SU-DHL-6 (cell line): ENCODE results near the gene TOP2B.

ENCODE experiments used
- H2AFZ ChIP-seq: fragments of 200-600 bp; sonication (generic); 2 replicates; pipeline ENCODE4 v1.6.1; 2014; ENCODE audit warnings: low read depth, mild to moderate bottlenecking, moderate library complexity, mixed read lengths, antibody characterized with exemption, low read length; ENCODE audit not compliant: severe bottlenecking
- H3F3A ChIP-seq: fragments of 200-600 bp; shearing (Covaris generic); 2 replicates; pipeline ENCODE4 v1.6.0; 2016; ENCODE audit warnings: antibody characterized with exemption, mild to moderate bottlenecking; ENCODE audit not compliant: insufficient read depth
- H3K27ac ChIP-seq: fragments of 200-600 bp; sonication (generic); 2 replicates; pipeline ENCODE4 v1.5.1; 2016; ENCODE audit warnings: low read depth, mild to moderate bottlenecking, low read length, moderate library complexity, mixed read lengths
- H3K27me3 ChIP-seq: fragments of 200-600 bp; sonication (generic), shearing (Covaris generic); 2 replicates; pipeline ENCODE4 v1.6.0; 2014; ENCODE audit warnings: mild to moderate bottlenecking, low read length
- H3K36me3 ChIP-seq: fragments of 200-600 bp; sonication (generic); 2 replicates; pipeline ENCODE4 v1.6.1; 2014; ENCODE audit warnings: mild to moderate bottlenecking, low read length, mixed read lengths
- H3K4me2 ChIP-seq: fragments of 300-600, 200-600 bp; shearing (Covaris generic), sonication (generic); 2 replicates; pipeline ENCODE4 v1.6.0; 2014; ENCODE audit warnings: low read length, low read depth, mild to moderate bottlenecking; ENCODE audit not compliant: poor library complexity, severe bottlenecking
- H3K4me3 ChIP-seq: fragments of 200-600 bp; sonication (generic); 2 replicates; pipeline ENCODE4 v1.5.1; 2014; ENCODE audit warnings: antibody characterized with exemption, low read length, mild to moderate bottlenecking, mixed read lengths; ENCODE audit not compliant: insufficient read depth, poor library complexity, severe bottlenecking
- H3K79me2 ChIP-seq: fragments of 200-600 bp; sonication (generic); 2 replicates; pipeline ENCODE4 v1.6.1; 2014; ENCODE audit warnings: mild to moderate bottlenecking, low read length, moderate library complexity; ENCODE audit not compliant: insufficient read depth
- H3K9ac ChIP-seq: fragments of 200-600 bp; sonication (generic); 2 replicates; pipeline ENCODE4 v1.7.0; 2014; ENCODE audit warnings: mild to moderate bottlenecking, low read length
- H3K9me2 ChIP-seq: fragments of 200-600 bp; sonication (generic); replicated peaks from 2 replicates; pipeline ENCODE4 v1.6.1; 2014; ENCODE audit warnings: low read length; ENCODE audit not compliant: insufficient read depth
- H3K9me3 ChIP-seq: fragments of 200-600 bp; sonication (generic); 2 replicates; pipeline ENCODE4 v1.6.1; 2014; ENCODE audit warnings: low read length, mixed read lengths; ENCODE audit not compliant: insufficient read depth
- H4K20me1 ChIP-seq: fragments of 200-600 bp; sonication (generic); 2 replicates; pipeline ENCODE4 v1.6.1; 2014; ENCODE audit warnings: low read depth, mild to moderate bottlenecking, antibody characterized with exemption, low read length, moderate library complexity, mixed read lengths
- EZH2phosphoT487 ChIP-seq: fragments of 200-600 bp; sonication (generic), shearing (Covaris generic); conservative IDR thresholded peaks from 2 replicates; pipeline ENCODE4 v1.6.1; 2018; ENCODE audit warnings: mild to moderate bottlenecking, antibody characterized with exemption, low read length, moderate library complexity, mixed read lengths
- TF ChIP-seq, protein P1 (sequence below): fragments of 200-600 bp; sonication (generic); IDR thresholded peaks from one replicate; pipeline ENCODE4 v1.5.1; 2017; ENCODE audit warnings: antibody characterized with exemption, mild to moderate bottlenecking, low read length, moderate library complexity; ENCODE audit not compliant: insufficient read depth, poor library complexity, severe bottlenecking

TOP2B gene

DNA sequence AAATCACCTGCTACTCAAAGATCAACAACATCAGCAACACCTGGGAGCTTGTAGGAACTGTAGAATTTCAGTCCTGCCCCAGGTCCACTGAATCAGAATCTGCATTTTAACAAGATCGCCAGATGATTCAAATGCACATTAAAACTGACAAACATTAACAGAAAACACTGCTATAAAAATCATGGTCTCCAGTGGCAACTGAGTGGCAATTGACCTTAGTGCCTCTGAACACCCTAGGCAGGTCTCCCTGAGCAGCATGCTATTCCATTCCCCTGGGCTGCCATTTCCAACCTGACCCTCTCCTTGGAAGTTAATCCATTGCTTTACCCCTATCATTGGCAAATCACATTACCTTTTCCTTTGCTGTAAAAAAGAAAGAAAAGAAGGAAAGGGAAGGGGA is 23.0 kb upstream of the TOP2B start:
- TF ChIP-seq, protein P1, sequence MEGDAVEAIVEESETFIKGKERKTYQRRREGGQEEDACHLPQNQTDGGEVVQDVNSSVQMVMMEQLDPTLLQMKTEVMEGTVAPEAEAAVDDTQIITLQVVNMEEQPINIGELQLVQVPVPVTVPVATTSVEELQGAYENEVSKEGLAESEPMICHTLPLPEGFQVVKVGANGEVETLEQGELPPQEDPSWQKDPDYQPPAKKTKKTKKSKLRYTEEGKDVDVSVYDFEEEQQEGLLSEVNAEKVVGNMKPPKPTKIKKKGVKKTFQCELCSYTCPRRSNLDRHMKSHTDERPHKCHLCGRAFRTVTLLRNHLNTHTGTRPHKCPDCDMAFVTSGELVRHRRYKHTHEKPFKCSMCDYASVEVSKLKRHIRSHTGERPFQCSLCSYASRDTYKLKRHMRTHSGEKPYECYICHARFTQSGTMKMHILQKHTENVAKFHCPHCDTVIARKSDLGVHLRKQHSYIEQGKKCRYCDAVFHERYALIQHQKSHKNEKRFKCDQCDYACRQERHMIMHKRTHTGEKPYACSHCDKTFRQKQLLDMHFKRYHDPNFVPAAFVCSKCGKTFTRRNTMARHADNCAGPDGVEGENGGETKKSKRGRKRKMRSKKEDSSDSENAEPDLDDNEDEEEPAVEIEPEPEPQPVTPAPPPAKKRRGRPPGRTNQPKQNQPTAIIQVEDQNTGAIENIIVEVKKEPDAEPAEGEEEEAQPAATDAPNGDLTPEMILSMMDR = no peak
- no peak for TF ChIP-seq EZH2phosphoT487
- H3K9me3 ChIP-seq = no peaks in the 10 kb centered on the region
- H2AFZ ChIP-seq = no peak overlapping the region
- no peak overlapping the region for H3K4me3 ChIP-seq
- H4K20me1 ChIP-seq = no peaks in the 10 kb centered on the region
- no peak overlapping the region for H3K27ac ChIP-seq
- no peak overlapping the region for H3K4me2 ChIP-seq
- H3K9ac ChIP-seq = no peak overlapping the region
- H3F3A ChIP-seq = no peaks in the 10 kb centered on the region
- H3K36me3 ChIP-seq = no peaks in the 10 kb centered on the region
- no peaks in the 10 kb centered on the region for H3K27me3 ChIP-seq
- H3K79me2 ChIP-seq = no peaks in the 10 kb centered on the region
- H3K9me2 ChIP-seq = no peaks in the 10 kb centered on the region

DNA sequence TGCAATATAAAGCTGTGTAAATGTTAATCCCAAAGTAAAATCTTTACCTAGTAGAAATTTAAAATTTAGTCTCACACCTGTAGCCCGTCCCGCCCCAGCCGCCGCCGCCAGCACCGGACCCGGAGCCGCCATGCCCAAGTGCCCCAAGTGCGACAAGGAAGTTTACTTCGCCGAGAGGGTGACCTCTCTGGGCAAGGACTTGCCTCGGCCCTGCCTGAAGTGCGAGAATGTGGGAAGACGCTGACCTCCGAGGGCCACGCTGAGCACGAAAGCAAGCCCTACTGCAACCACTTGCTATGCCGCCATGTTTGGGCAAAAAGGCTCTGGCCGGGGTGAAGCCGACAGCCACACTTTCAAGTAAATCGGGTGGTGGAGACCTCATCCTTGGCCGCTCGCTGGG is 22.1 kb upstream of the TOP2B start:
- Histone ChIP-seq H3K9me3 (no peaks in the 10 kb centered on the region), H3K27me3 (no peaks in the 10 kb centered on the region), H3K27ac (no peak overlapping the region), H3K36me3 (no peaks in the 10 kb centered on the region), H3K9ac (no peak overlapping the region), H3K4me2 (no peak overlapping the region), H3F3A (no peaks in the 10 kb centered on the region), H4K20me1 (no peaks in the 10 kb centered on the region), H3K9me2 (no peaks in the 10 kb centered on the region), H3K79me2 (no peaks in the 10 kb centered on the region), H3K4me3 (no peak overlapping the region), H2AFZ (no peak overlapping the region)
- TF ChIP-seq, protein P1 = no peak
- no peak for TF ChIP-seq EZH2phosphoT487

DNA sequence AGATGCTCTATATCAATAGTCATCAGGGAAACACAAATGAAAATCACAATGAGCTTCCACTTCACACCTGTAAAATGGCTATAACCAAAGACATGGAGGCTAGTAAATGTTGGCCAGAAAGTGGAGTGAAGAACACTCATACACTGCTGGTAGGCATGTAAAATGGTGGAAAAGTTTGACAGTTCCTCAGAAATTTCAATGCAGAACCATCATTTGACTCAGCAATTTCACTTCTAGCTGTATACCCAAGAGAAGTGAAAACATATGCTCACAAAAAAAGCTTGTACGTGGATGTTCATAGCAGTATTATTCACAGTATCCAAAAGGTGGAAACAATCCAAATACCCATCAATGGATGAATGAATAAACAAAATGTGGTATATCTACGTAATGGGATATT is 19.2 kb upstream of the TOP2B start:
- no peaks in the 10 kb centered on the region for H3K36me3 ChIP-seq
- no peak for TF ChIP-seq EZH2phosphoT487
- TF ChIP-seq, protein P1 = no peak
- H3K4me3 ChIP-seq = no peak overlapping the region
- H3K27me3 ChIP-seq = no peaks in the 10 kb centered on the region
- no peaks in the 10 kb centered on the region for H3K79me2 ChIP-seq
- no peak overlapping the region for H2AFZ ChIP-seq
- no peaks in the 10 kb centered on the region for H3K9me3 ChIP-seq
- H3K9ac ChIP-seq = no peak overlapping the region
- no peaks in the 10 kb centered on the region for H3K9me2 ChIP-seq
- H3K27ac ChIP-seq = no peak overlapping the region
- no peaks in the 10 kb centered on the region for H4K20me1 ChIP-seq
- H3K4me2 ChIP-seq = no peak overlapping the region
- no peaks in the 10 kb centered on the region for H3F3A ChIP-seq
